BJ (cell line): ENCODE measurements around the gene DEFB129. TPM values are rescaled to one million over a fixed set of nuclear protein-coding genes. Genes with fewer than 3 reads are reported as not detected.

ENCODE experiments used
- CTCF ChIA-PET: fragments of 350-600 bp; formaldehyde crosslinking; extraction: SDS; loops from one replicate; lab custom pipeline; 2021; ENCODE audit warnings: antibody characterized with exemption, inconsistent platforms; lab: Yijun Ruan, JAX
- POLR2A ChIA-PET: fragments of 300-600 bp; sonication (Branson Sonifier 250); formaldehyde crosslinking; extraction: SDS; loops from one replicate; lab custom pipeline; 2021; ENCODE audit warnings: antibody characterized with exemption; lab: Charles Lee
- DNase-seq: peaks from one replicate; pipeline ENCODE4 v3.0.0-alpha.2; 2011; ENCODE audit warnings: low read depth
- H3K27me3 ChIP-seq: 2 replicates; pipeline ENCODE4 v1.6.0; 2011; ENCODE audit warnings: low read length; ENCODE audit not compliant: control insufficient read depth, insufficient read depth
- H3K36me3 ChIP-seq: 2 replicates; pipeline ENCODE4 v1.5.1; 2011; ENCODE audit warnings: low read length; ENCODE audit not compliant: control insufficient read depth, insufficient read depth
- H3K4me3 ChIP-seq: 2 replicates; pipeline ENCODE4 v1.5.1; 2011; ENCODE audit warnings: low read depth, mild to moderate bottlenecking, control low read depth, low read length
- polyA minus RNA-seq: library from RNA; depleted of rRNA, polyadenylated mRNA; stranded (reverse); fragments of >200 nt; gene quantifications from 2 replicates; pipeline ENCODE4 v1.2.3, GENCODE V29; 2011; rRNA and poly(A)+ RNA removed
- polyA plus RNA-seq: library from polyadenylated mRNA; depleted of rRNA; stranded (reverse); fragments of >200 nt; gene quantifications from 2 replicates; pipeline ENCODE4 v1.2.3, GENCODE V29; 2011; rRNA removed
- TF ChIP-seq, protein P1 (sequence below): IDR thresholded peaks from 2 replicates; pipeline ENCODE4 v1.5.1; 2011; ENCODE audit warnings: low read depth, mild to moderate bottlenecking, control low read depth, inconsistent platforms, low read length, moderate library complexity; ENCODE audit not compliant: insufficient read depth

DEFB129 gene, protein sequence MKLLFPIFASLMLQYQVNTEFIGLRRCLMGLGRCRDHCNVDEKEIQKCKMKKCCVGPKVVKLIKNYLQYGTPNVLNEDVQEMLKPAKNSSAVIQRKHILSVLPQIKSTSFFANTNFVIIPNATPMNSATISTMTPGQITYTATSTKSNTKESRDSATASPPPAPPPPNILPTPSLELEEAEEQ
- polyA plus RNA-seq (not detected in 2 replicates), polyA minus RNA-seq (not detected in 2 replicates)

DNA sequence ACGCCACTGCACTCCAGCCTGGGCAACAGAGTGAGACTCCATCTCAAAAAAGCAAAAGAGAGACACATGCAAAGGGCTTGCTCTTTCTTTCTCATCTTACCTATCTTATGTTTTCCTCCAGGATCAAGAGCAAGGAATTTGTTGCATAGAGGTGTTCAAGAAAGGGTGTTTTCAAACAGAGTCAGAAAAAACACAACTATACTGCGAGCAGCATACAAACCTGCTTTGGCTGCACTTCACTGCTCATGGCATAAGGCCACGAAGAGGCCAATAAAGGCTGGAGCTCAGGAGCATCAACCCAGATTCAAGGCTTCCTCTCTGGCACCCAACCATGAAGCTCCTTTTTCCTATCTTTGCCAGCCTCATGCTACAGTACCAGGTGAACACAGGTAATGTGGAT, at the start of gene DEFB129:
DEFB129 (plus strand) TSS at position 301 of the 400 bp plus-strand sequence; CDS start at position 332, 31 bp downstream.
- H3K27me3 ChIP-seq: peaks cover 2% of the 10 kb centered on the region
- no peaks in the 10 kb centered on the region for H3K36me3 ChIP-seq
- no peak within 1 kb of the TSS for H3K4me3 ChIP-seq
- no peak for DNase-seq
- ChIA-PET POLR2A (no interaction called here), CTCF (interaction anchor here (0.9 to 2.1 kb wide), 3 partner anchors 10 to 32 kb away, joined by 3 to 4 read pairs (median 4); no protein-coding TSS in a partner anchor)
- TF ChIP-seq, protein P1, sequence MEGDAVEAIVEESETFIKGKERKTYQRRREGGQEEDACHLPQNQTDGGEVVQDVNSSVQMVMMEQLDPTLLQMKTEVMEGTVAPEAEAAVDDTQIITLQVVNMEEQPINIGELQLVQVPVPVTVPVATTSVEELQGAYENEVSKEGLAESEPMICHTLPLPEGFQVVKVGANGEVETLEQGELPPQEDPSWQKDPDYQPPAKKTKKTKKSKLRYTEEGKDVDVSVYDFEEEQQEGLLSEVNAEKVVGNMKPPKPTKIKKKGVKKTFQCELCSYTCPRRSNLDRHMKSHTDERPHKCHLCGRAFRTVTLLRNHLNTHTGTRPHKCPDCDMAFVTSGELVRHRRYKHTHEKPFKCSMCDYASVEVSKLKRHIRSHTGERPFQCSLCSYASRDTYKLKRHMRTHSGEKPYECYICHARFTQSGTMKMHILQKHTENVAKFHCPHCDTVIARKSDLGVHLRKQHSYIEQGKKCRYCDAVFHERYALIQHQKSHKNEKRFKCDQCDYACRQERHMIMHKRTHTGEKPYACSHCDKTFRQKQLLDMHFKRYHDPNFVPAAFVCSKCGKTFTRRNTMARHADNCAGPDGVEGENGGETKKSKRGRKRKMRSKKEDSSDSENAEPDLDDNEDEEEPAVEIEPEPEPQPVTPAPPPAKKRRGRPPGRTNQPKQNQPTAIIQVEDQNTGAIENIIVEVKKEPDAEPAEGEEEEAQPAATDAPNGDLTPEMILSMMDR: no peak

DNA sequence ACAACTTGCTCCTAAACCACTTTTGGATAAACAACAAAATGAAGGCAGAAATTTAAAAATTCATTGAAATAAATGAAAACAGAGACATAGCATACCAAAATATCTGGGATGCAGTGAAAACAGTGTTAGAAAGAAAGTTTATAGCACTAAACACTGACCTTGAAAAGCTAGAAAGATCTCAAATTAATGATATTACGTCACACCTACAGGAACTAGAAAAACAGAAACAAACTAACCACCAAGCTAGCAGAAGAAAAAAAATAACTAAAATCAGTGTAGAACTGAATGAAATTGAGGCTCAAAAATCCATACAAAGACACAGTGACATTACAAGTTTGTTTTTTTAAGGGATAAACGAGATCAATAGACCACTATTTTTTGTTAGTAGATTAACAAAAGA, 42.8 kb upstream of the DEFB129 start:
- CTCF ChIA-PET: no interaction called here
- TF ChIP-seq, protein P1: no peak
- no peaks in the 10 kb centered on the region for H3K36me3 ChIP-seq
- DNase-seq: no peak
- no peak overlapping the region for H3K4me3 ChIP-seq
- no peaks in the 10 kb centered on the region for H3K27me3 ChIP-seq
- POLR2A ChIA-PET: no interaction called here

DNA sequence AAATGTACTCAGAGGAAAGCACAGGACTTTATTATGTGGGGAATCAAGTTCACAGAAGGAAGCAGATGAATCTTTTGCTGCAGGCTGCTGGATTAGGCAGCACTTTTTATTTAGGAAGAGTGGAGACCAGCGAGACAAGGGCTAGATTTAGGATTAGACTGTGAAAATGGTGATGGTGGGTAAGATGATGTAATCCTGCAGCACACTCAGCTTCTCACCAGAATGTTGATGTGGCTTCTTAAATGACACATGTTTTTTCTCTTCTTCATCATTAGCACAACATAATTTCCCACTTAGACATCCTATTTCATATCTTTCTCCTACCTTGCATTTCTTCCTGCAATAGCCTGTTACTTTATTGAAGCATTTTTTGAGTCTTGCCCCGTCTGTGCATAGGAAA, 39.3 kb upstream of the DEFB129 start:
- no peak overlapping the region for H3K4me3 ChIP-seq
- POLR2A ChIA-PET: no interaction called here
- no peak for DNase-seq
- TF ChIP-seq, protein P1: no peak
- H3K36me3 ChIP-seq: no peaks in the 10 kb centered on the region
- CTCF ChIA-PET: no interaction called here
- H3K27me3 ChIP-seq: no peaks in the 10 kb centered on the region

DNA sequence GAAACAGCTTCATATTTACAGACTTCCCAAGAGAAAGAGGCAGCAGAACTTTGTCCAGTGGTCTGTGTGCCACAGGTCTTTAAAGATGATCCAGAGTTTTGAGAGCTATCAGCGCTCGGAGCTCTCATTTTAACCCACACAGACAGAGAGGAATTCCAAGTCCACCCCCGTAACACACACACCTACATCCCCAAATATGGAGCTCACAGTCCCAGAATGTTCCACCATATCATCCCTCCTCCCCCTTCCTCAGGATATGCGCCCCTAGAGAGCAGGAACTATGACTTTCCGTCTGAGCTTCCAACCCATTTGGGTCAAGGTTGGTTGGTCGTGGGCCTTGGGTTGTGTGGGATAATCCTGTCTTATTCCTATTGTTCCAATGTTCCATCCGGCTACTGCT, 37.4 kb upstream of the DEFB129 start, which contains the start of gene DEFB128:
DEFB128 (minus strand) TSS at position 101 of the 400 bp plus-strand sequence; CDS start at position 13, 88 bp downstream.
- Histone ChIP-seq H3K36me3 (no peaks in the 10 kb centered on the region), H3K4me3 (no peak within 1 kb of the TSS), H3K27me3 (no peaks in the 10 kb centered on the region)
- no peak for DNase-seq
- TF ChIP-seq, protein P1: no peak
- ChIA-PET CTCF (interaction anchor here (0.9 kb wide), 1 partner anchor 10 kb away, joined by 3 read pairs; no protein-coding TSS in a partner anchor), POLR2A (no interaction called here)

DNA sequence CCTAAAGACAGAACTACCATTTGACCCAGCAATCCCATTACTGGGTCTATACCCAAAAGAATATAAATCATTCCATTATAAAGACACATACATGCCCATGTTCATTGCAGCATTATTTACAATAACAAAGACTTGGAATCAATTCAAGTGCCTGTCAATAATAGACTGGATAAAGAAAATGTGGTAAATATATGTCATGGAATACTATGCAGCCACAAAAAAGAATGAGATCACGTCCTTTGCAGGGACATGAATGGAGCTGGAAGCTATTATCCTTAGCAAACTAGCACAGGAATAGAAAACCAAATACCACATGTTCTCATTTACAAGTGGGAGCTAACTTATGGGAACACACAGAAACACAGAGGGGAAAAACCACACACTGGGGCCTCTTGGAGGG, 28.8 kb upstream of the DEFB129 start:
- H3K27me3 ChIP-seq: no peaks in the 10 kb centered on the region
- no peak for DNase-seq
- ChIA-PET POLR2A (no interaction called here), CTCF (interaction anchor here (1.5 kb wide), 1 partner anchor 10 kb away, joined by 3 read pairs; no protein-coding TSS in a partner anchor)
- TF ChIP-seq, protein P1: no peak
- H3K36me3 ChIP-seq: no peaks in the 10 kb centered on the region
- no peak overlapping the region for H3K4me3 ChIP-seq
